ENCODE results near the gene EAF2. TPM values are rescaled to one million over a fixed set of nuclear protein-coding genes. Genes with fewer than 3 reads are reported as not detected.

EAF2 gene
- total RNA-seq, 1 donor from 2014 or later = 2.7 TPM

- Mint-ChIP-seq H3K9me3 (ENCODE audit: low read depth) (no peaks in the 10 kb centered on the region), H3K27me3 (ENCODE audit: low read depth) (no peaks in the 10 kb centered on the region), H3K27ac (ENCODE audit: unreplicated experiment) (no peak overlapping the region), H3K36me3 (ENCODE audit: low read depth) (peaks cover 20% of the 10 kb centered on the region), H3K4me3 (ENCODE audit: unreplicated experiment) (no peak overlapping the region), H3K4me1 (ENCODE audit: low read depth) (no peaks in the 10 kb centered on the region)
- TF ChIP-seq CTCF (IDR thresholded peaks at IDR 0.05) = no peak
- no peak for DNase-seq (ENCODE audit: low spot score)
Measured at GRCh38 chr3:121800906-121801305, 34.1 kb upstream of the EAF2 start.

GRCh38 chr3:121803771-121804320 lies 31.2 kb upstream of the EAF2 start:
- no peak for DNase-seq (ENCODE audit: low spot score)
- no peaks in the 10 kb centered on the region for H3K9me3 Mint-ChIP-seq (ENCODE audit: low read depth)
- no peak overlapping the region for H3K4me3 Mint-ChIP-seq (ENCODE audit: unreplicated experiment)
- H3K36me3 Mint-ChIP-seq (ENCODE audit: low read depth) = peaks cover 25% of the 10 kb centered on the region
- TF ChIP-seq CTCF (IDR thresholded peaks at IDR 0.05) = no peak
- H3K27ac Mint-ChIP-seq (ENCODE audit: unreplicated experiment) = no peak overlapping the region
- no peaks in the 10 kb centered on the region for H3K27me3 Mint-ChIP-seq (ENCODE audit: low read depth)
- no peaks in the 10 kb centered on the region for H3K4me1 Mint-ChIP-seq (ENCODE audit: low read depth)

- DNase-seq (ENCODE audit: low spot score) = no peak
- Mint-ChIP-seq H3K4me3 (ENCODE audit: unreplicated experiment) (no peak overlapping the region), H3K9me3 (ENCODE audit: low read depth) (no peaks in the 10 kb centered on the region), H3K4me1 (ENCODE audit: low read depth) (no peaks in the 10 kb centered on the region), H3K27me3 (ENCODE audit: low read depth) (no peaks in the 10 kb centered on the region), H3K36me3 (ENCODE audit: low read depth) (peaks cover 25% of the 10 kb centered on the region), H3K27ac (ENCODE audit: unreplicated experiment) (no peak overlapping the region)
- no peak for TF ChIP-seq CTCF (IDR thresholded peaks at IDR 0.05)
Measured at GRCh38 chr3:121809249-121809648, 25.8 kb upstream of the EAF2 start.

- no peak for TF ChIP-seq CTCF (IDR thresholded peaks at IDR 0.05)
- no peak for DNase-seq (ENCODE audit: low spot score)
- Mint-ChIP-seq H3K4me1 (ENCODE audit: low read depth) (peaks cover 11% of the 10 kb centered on the region), H3K27ac (ENCODE audit: unreplicated experiment) (no peak overlapping the region), H3K27me3 (ENCODE audit: low read depth) (no peaks in the 10 kb centered on the region), H3K9me3 (ENCODE audit: low read depth) (peaks cover 24% of the 10 kb centered on the region), H3K36me3 (ENCODE audit: low read depth) (peaks cover 36% of the 10 kb centered on the region), H3K4me3 (ENCODE audit: unreplicated experiment) (no peak overlapping the region)
Measured at GRCh38 chr3:121817753-121818152, 17.3 kb upstream of the EAF2 start.

- no peaks in the 10 kb centered on the region for H3K27me3 Mint-ChIP-seq (ENCODE audit: low read depth)
- H3K4me1 Mint-ChIP-seq (ENCODE audit: low read depth) = peaks cover 11% of the 10 kb centered on the region
- H3K4me3 Mint-ChIP-seq (ENCODE audit: unreplicated experiment) = no peak overlapping the region
- DNase-seq (ENCODE audit: low spot score) = no peak
- H3K27ac Mint-ChIP-seq (ENCODE audit: unreplicated experiment) = no peak overlapping the region
- peaks cover 42% of the 10 kb centered on the region for H3K36me3 Mint-ChIP-seq (ENCODE audit: low read depth)
- no peak for TF ChIP-seq CTCF (IDR thresholded peaks at IDR 0.05)
- H3K9me3 Mint-ChIP-seq (ENCODE audit: low read depth) = peaks cover 29% of the 10 kb centered on the region
Measured at GRCh38 chr3:121818578-121818977, 16.4 kb upstream of the EAF2 start.

Data from chondrocyte (in vitro differentiated cells).